Stimulated activated memory B cell treated with anti-CD40 and anti-IgM and Interleukin-4, amounts not matched to agents 10 μg/mL and 1 μg/mL and 100 μg/mL, for 72 hours (primary cell): ENCODE results near the gene EML1.

Source experiments
- ATAC-seq: fragments of 150-1000 bp; cut with Tn5 transposase; 2 replicates; pipeline ENCODE4 v1.10.0; 2021
- H3K27ac Mint-ChIP-seq: one replicate; pipeline ENCODE4 v1.8.0; 2022; ENCODE audit warnings: mild to moderate bottlenecking, mixed read lengths
- H3K27me3 Mint-ChIP-seq: one replicate; pipeline ENCODE4 v1.8.0; 2022; ENCODE audit warnings: mixed read lengths
- H3K36me3 Mint-ChIP-seq: one replicate; pipeline ENCODE4 v1.8.0; 2022; ENCODE audit warnings: mixed read lengths
- H3K4me1 Mint-ChIP-seq: one replicate; pipeline ENCODE4 v1.8.0; 2022; ENCODE audit warnings: mixed read lengths
- H3K4me3 Mint-ChIP-seq: one replicate; pipeline ENCODE4 v1.8.0; 2022; ENCODE audit warnings: mild to moderate bottlenecking, moderate library complexity, mixed read lengths
- H3K9me3 Mint-ChIP-seq: one replicate; pipeline ENCODE4 v1.8.0; 2022; ENCODE audit warnings: mixed read lengths

The EML1 gene

DNA sequence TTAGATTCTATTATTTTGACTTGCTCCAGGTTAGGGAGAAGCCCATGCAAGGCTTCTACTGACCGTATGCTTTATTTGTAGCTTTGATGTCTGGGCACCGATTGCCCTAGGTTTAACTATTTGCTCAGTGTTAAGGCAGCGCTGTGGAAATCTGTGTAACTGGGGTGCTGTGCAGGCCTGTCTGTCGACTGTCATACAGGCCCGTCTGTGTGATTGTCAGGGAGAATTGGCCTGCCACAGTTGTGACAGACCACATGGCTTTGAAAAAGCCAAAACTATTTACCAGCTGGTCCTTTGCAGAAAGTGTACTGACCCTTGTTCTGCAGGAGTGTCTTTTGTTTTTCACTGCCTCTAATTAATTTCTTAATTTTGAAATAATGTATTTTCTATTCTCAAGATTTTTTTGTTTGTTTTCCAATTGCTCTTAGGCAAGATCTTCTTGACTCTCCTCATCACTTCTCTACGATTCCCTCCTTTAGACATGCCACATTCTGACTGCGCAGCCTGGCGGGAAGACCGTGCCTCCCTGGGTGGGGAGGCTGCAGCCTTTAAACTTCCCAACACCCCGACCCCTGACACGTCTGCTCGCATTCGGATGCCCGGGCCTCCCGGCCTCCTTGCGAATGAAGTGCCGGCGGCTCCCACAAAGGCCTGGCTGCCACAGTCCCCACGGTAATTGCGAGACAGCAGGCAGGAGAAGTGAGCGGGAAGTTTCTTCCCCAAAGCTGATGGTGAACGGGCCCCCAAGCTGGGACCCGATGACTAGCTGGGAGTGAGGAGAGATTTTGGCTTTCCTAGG is 173.0 kb downstream of the EML1 start:
- H3K4me3 Mint-ChIP-seq: no peak overlapping the region
- no peak for ATAC-seq
- no peaks in the 10 kb centered on the region for H3K36me3 Mint-ChIP-seq
- H3K9me3 Mint-ChIP-seq: no peaks in the 10 kb centered on the region
- no peak overlapping the region for H3K27ac Mint-ChIP-seq
- H3K4me1 Mint-ChIP-seq: no peaks in the 10 kb centered on the region
- peaks cover 68% of the 10 kb centered on the region for H3K27me3 Mint-ChIP-seq

- no peak for ATAC-seq
- Mint-ChIP-seq H3K27me3 (peaks cover 68% of the 10 kb centered on the region), H3K36me3 (no peaks in the 10 kb centered on the region), H3K27ac (no peak overlapping the region), H3K4me3 (no peak overlapping the region), H3K4me1 (no peaks in the 10 kb centered on the region), H3K9me3 (no peaks in the 10 kb centered on the region)
Observed at GRCh38 chr14:99966912-99967311, 173.7 kb downstream of the EML1 start.

- Mint-ChIP-seq H3K27me3 (peaks cover 75% of the 10 kb centered on the region), H3K4me1 (peaks cover 8% of the 10 kb centered on the region), H3K36me3 (no peaks in the 10 kb centered on the region), H3K27ac (no peak overlapping the region), H3K9me3 (no peaks in the 10 kb centered on the region), H3K4me3 (no peak overlapping the region)
- no peak for ATAC-seq
Observed at GRCh38 chr14:99968191-99968920, 175.1 kb downstream of the EML1 start.

DNA sequence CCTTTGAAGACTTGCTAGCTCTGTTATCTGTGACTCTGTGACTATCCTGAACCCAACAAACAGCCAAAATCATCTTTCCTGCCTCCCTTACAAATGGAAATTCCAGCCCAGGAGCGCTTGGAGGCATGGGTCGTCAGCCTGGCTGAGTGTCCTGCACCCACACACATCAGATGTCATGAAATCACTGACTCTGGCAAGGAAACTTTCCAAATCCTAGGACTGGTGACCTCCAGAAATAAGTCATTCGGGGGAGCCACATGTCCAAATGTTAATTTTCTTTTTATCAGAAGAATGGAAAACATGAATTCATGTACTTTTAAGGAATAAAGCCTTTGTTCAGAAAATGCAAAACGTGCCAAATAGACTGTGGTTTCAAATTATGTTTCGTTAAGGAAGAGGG is 175.7 kb downstream of the EML1 start:
- no peak overlapping the region for H3K4me3 Mint-ChIP-seq
- no peaks in the 10 kb centered on the region for H3K9me3 Mint-ChIP-seq
- H3K27me3 Mint-ChIP-seq: peaks cover 77% of the 10 kb centered on the region
- no peak for ATAC-seq
- no peak overlapping the region for H3K27ac Mint-ChIP-seq
- H3K4me1 Mint-ChIP-seq: peaks cover 8% of the 10 kb centered on the region
- H3K36me3 Mint-ChIP-seq: no peaks in the 10 kb centered on the region

DNA sequence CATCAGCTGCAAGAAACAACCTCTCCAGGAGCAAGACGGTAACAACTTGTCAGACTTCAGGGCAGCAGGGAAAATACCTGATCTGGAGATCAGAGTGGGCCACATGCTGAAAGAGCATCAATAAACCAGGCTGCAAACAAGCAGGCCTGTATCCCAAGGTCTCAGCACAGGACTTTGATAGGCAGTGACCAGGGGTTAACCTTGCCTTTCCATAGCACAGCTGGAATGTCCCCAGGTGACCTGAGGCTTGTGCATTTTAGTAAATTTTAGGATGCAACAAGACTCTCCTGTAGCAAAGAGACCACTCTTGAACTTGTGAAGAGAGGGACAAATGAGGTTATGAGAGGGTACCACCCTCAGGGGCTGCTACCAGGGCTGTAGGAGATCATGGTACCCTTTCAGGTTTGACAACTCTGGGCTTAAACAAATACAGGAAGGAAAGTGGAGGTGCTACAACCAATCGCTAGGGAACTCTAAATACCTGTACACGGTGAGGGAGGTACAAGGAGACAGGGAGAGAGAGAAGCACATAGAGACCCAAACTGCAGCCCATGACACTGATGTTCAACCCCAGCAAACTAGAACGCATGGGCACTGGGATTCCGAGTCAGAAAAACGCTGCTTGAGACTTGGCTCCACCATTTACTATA is 176.6 kb downstream of the EML1 start:
- H3K9me3 Mint-ChIP-seq: no peaks in the 10 kb centered on the region
- no peak for ATAC-seq
- no peaks in the 10 kb centered on the region for H3K36me3 Mint-ChIP-seq
- peaks cover 68% of the 10 kb centered on the region for H3K27me3 Mint-ChIP-seq
- no peak overlapping the region for H3K27ac Mint-ChIP-seq
- no peak overlapping the region for H3K4me3 Mint-ChIP-seq
- H3K4me1 Mint-ChIP-seq: peaks cover 8% of the 10 kb centered on the region

DNA sequence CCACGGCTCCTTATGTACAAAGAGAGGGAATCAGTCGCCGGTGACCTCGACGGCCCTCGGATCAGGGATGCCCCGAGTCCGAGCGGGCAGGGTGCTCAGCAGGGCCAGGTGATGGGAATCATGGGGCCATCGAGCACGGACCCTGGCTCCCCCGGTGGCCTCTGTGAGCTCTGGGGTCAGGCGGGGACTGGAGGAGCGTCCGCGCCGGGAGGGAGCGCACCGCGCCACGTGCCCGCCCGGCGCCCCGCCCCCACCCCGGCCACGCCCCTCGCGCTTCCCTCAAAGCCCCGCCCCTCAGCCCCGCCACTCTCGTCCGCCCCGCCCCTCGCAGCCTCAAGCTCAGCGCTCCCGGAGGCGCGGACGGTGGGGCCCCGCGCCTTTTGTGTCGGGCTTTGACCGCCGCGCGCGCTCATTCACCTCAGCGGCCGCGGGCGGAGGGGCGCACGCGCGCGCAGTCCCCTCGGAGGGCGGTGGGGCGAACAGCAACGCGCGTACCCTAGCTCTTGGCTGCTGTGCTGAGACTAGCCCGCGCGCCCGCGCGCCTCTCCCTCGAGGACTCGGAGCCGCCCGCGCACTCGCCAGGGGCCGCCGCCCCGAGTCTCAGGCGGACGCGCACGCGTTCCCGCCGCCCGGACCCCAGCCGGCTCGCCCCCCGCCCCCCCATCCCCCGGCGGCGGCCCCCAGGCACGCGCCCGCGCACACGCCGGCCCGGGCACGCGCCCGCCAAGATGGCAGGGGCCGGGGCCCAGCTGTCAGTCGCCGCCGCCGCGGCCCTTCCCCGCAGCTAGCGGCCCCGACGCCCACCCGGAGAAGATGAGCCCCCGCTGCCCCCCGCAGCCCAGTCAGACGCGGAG is 178.1 kb downstream of the EML1 start:
- H3K27ac Mint-ChIP-seq: no peak overlapping the region
- peaks cover 8% of the 10 kb centered on the region for H3K4me1 Mint-ChIP-seq
- no peaks in the 10 kb centered on the region for H3K36me3 Mint-ChIP-seq
- H3K27me3 Mint-ChIP-seq: peaks cover 64% of the 10 kb centered on the region
- peak; percentile 83 for ATAC-seq
- no peaks in the 10 kb centered on the region for H3K9me3 Mint-ChIP-seq
- peak overlapping the region; percentile 71 for H3K4me3 Mint-ChIP-seq

DNA sequence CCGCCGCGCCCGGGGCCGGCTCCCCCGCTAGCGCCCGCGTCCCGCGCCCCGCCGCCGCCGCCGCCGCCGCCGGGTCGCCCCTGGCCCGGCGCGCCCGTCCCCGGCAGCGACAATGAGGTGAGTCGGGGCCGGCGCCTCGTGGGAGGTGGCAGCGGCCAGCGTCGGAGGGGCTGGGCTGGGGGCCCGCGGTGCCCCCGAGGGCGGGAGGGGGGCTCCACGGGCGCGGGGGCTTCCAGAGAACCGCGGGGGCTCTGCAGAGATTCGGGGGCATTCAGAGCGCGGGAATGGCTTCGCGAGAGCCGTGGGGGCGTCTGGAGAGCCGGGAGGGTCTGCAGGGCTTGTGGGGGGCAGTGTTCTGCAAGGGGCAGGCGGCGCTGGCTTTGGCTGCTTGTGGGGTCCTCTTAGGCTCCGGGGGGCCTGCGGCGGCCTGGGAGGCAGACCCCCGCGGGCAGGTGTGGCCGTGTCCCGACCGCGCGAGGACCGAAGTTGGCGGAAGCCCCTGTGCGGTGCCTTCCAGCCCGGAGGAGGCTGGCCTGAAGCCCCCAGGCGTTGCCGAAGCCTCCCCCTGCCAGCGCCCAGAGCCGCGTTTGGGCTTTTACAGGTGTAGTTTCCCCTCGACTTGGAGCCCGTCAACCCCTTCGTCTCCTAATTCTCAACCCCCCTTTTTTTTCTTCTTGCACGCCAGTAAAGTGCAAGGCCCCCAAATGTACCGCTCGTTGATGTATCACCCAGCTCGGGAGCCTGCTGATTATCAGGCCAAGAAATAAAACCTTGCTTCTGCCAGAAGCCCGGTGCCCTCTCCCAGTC is 178.9 kb downstream of the EML1 start:
- peaks cover 56% of the 10 kb centered on the region for H3K27me3 Mint-ChIP-seq
- no peaks in the 10 kb centered on the region for H3K36me3 Mint-ChIP-seq
- H3K4me1 Mint-ChIP-seq: peaks cover 8% of the 10 kb centered on the region
- no peaks in the 10 kb centered on the region for H3K9me3 Mint-ChIP-seq
- H3K4me3 Mint-ChIP-seq: peak overlapping the region; percentile 81
- ATAC-seq: peak; percentile 50
- H3K27ac Mint-ChIP-seq: peak overlapping the region; percentile 52

DNA sequence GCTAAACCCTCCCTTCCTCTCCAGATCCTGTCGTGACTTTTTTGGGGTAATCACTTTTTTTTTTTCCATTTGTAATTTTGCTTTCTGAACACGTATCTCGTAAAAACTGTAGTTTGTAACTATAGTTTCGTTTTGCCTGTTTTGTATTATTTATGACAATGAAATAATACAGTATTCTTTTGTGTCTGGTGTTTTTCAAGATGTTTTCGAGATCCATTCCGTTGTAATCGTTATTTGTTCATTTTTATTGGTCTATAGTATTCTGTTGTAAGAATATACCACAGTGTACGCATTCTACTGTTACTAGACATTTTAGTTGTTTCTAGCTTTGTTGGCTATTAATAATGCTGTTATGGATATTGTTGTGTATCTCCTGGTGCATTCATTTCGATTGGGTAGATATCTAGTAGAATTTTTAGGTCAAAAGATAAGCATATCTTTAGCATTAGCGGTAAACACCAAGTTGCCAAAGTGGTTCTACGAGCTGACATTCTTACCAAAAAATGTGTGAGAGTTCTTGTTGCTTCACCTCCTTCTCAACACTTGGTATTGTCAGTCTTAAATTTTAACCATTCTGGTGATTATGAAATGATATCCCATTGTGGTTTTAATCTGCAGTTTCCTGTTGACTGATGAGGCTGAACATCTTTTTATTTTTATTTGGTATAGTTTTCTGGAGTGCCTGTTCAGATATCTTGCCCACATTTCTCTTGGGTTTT is 179.7 kb downstream of the EML1 start:
- Mint-ChIP-seq H3K4me1 (peaks cover 8% of the 10 kb centered on the region), H3K27me3 (peaks cover 48% of the 10 kb centered on the region), H3K4me3 (peak overlapping the region; percentile 81), H3K9me3 (no peaks in the 10 kb centered on the region), H3K27ac (peak overlapping the region; percentile 52), H3K36me3 (no peaks in the 10 kb centered on the region)
- ATAC-seq: no peak

DNA sequence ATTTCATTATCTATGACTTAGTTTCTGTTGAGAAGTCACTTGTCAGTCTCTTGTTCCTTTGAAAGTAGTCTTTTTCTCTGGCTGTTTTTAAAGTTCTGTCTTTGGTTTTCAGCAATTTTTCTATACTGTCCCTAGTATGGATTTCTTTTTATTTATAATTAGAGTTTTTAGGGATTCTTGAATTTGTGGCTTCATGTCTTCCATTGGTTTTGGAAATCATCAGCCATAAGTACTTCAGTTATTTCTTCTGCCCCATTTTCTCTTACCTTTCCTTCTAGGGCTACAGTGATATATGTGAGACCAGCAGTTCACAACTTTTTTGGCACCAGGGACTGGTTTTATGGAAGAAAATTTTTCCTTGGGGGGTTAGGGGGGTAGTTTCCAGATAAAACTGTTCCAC is 182.0 kb downstream of the EML1 start:
- Mint-ChIP-seq H3K27ac (no peak overlapping the region), H3K4me1 (peaks cover 8% of the 10 kb centered on the region), H3K9me3 (no peaks in the 10 kb centered on the region), H3K27me3 (peaks cover 27% of the 10 kb centered on the region), H3K36me3 (no peaks in the 10 kb centered on the region), H3K4me3 (no peak overlapping the region)
- no peak for ATAC-seq

- peaks cover 19% of the 10 kb centered on the region for H3K27me3 Mint-ChIP-seq
- no peak overlapping the region for H3K4me3 Mint-ChIP-seq
- H3K36me3 Mint-ChIP-seq: no peaks in the 10 kb centered on the region
- H3K4me1 Mint-ChIP-seq: peaks cover 8% of the 10 kb centered on the region
- no peak for ATAC-seq
- H3K9me3 Mint-ChIP-seq: no peaks in the 10 kb centered on the region
- no peak overlapping the region for H3K27ac Mint-ChIP-seq
Observed at GRCh38 chr14:99976021-99976420, 182.8 kb downstream of the EML1 start.

DNA sequence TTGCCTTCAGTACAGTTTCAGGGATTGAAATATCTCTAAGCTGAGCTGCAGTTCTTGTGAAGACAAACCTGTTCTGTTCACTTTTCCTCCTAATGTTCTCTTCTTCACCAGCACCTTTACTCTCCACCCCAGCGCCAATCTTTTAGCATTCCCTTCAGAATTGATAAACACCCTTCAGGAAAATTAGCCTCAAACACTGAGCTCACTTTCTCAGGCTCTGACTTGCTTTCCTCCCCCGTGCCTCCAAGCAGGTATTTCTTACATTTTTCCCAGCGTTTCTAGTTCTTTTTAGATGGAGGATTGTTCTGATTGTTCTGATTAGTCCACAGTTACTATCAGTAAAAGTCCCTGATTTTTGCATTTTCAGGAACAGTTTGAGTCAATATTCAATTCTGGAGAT is 183.5 kb downstream of the EML1 start:
- H3K36me3 Mint-ChIP-seq: no peaks in the 10 kb centered on the region
- no peak overlapping the region for H3K27ac Mint-ChIP-seq
- no peak for ATAC-seq
- peaks cover 10% of the 10 kb centered on the region for H3K4me1 Mint-ChIP-seq
- H3K4me3 Mint-ChIP-seq: no peak overlapping the region
- H3K9me3 Mint-ChIP-seq: no peaks in the 10 kb centered on the region
- H3K27me3 Mint-ChIP-seq: peaks cover 19% of the 10 kb centered on the region

- Mint-ChIP-seq H3K27ac (no peak overlapping the region), H3K4me3 (no peak overlapping the region), H3K4me1 (peaks cover 20% of the 10 kb centered on the region), H3K9me3 (no peaks in the 10 kb centered on the region), H3K36me3 (no peaks in the 10 kb centered on the region), H3K27me3 (no peaks in the 10 kb centered on the region)
- ATAC-seq: no peak
Observed at GRCh38 chr14:99980299-99980698, 187.1 kb downstream of the EML1 start.

- no peak for ATAC-seq
- H3K9me3 Mint-ChIP-seq: no peaks in the 10 kb centered on the region
- H3K4me3 Mint-ChIP-seq: no peak overlapping the region
- H3K4me1 Mint-ChIP-seq: peaks cover 20% of the 10 kb centered on the region
- no peaks in the 10 kb centered on the region for H3K27me3 Mint-ChIP-seq
- no peaks in the 10 kb centered on the region for H3K36me3 Mint-ChIP-seq
- peak overlapping the region; percentile 19 for H3K27ac Mint-ChIP-seq
Observed at GRCh38 chr14:99981806-99982205, 188.6 kb downstream of the EML1 start.
